Mucosa of stomach (tissue), 1 donor: ENCODE data around the gene PCDHGA4.

Source experiments
- H3K27me3 ChIP-seq: one replicate; pipeline ENCODE4 v1.7.0; 2013; ENCODE audit warnings: mild to moderate bottlenecking, low read length; ENCODE audit not compliant: control insufficient read depth, insufficient read depth
- H3K36me3 ChIP-seq: one replicate; pipeline ENCODE4 v1.7.0; 2013; ENCODE audit warnings: low read length; ENCODE audit not compliant: control insufficient read depth, insufficient read depth
- H3K4me1 ChIP-seq: one replicate; pipeline ENCODE4 v1.7.0; 2013; ENCODE audit warnings: mild to moderate bottlenecking, low read length; ENCODE audit not compliant: control insufficient read depth, insufficient read depth
- H3K4me3 ChIP-seq: one replicate; pipeline ENCODE4 v1.7.0; 2013; ENCODE audit warnings: low read length
- H3K9ac ChIP-seq: one replicate; pipeline ENCODE4 v1.7.0; 2013; ENCODE audit warnings: mild to moderate bottlenecking, low read length, moderate library complexity
- H3K9me3 ChIP-seq: one replicate; pipeline ENCODE4 v1.7.0; 2013; ENCODE audit warnings: mild to moderate bottlenecking, low read length, moderate library complexity; ENCODE audit not compliant: control insufficient read depth
- donor health status: Pancreatic carcinoma.

Gene PCDHGA4

DNA sequence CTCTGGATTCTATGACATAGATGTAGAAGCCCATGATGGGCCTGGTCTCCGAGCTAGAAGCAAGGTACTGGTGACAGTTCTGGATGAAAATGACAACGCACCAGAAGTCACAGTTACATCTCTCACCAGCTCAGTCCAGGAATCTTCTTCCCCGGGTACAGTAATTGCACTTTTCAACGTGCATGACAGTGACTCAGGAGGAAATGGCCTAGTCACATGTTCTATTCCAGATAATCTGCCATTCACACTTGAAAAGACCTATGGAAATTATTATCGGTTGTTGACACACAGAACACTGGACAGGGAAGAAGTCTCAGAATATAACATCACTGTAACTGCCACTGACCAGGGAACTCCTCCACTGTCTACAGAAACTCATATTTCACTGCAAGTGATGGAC lies 1.3 kb downstream of the PCDHGA4 start:
- Histone ChIP-seq H3K4me3 (no peak overlapping the region), H3K36me3 (no peaks in the 10 kb centered on the region), H3K27me3 (peaks cover 4% of the 10 kb centered on the region), H3K4me1 (no peaks in the 10 kb centered on the region), H3K9me3 (peaks cover 18% of the 10 kb centered on the region), H3K9ac (no peak overlapping the region)

- H3K9ac ChIP-seq: no peak overlapping the region
- H3K36me3 ChIP-seq: no peaks in the 10 kb centered on the region
- no peaks in the 10 kb centered on the region for H3K4me1 ChIP-seq
- peaks cover 18% of the 10 kb centered on the region for H3K9me3 ChIP-seq
- no peak overlapping the region for H3K4me3 ChIP-seq
- peaks cover 8% of the 10 kb centered on the region for H3K27me3 ChIP-seq
These were observed 2.1 kb downstream of the PCDHGA4 start for GRCh38 chr5:141356950-141357349.

- Histone ChIP-seq H3K27me3 (peaks cover 21% of the 10 kb centered on the region), H3K4me3 (no peak within 1 kb of the TSS), H3K9me3 (peaks cover 17% of the 10 kb centered on the region), H3K36me3 (no peaks in the 10 kb centered on the region), H3K4me1 (no peaks in the 10 kb centered on the region), H3K9ac (no peak within 1 kb of the TSS)
These were observed 5.1 kb downstream of the PCDHGA4 start, which contains the start of gene PCDHGB2 for GRCh38 chr5:141359790-141360426. PCDHGB2 (plus strand) TSS chr5:141359994; CDS start chr5:141360136, 142 bp downstream.

GRCh38 chr5:141360685-141361084 lies 5.9 kb downstream of the PCDHGA4 start:
- peaks cover 27% of the 10 kb centered on the region for H3K27me3 ChIP-seq
- H3K9me3 ChIP-seq: peaks cover 25% of the 10 kb centered on the region

DNA sequence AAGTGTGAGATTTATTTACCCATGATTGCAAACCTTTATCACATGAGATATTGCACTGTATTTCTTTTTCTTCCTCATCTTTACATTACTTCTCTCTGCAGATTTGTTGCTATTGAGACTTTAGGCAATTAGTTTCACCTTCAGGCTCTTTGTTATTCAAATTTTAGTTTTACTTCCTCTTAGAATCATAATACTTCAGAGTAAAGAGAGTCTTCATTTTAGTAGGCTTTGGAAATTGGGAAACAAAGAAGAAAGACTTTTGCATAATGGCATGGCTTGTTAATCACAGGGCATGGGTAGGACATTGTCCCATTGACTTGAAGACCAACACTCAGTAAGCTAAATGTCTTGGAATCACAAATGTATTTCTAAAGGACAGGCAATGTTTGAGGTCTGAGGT lies 7.9 kb downstream of the PCDHGA4 start:
- H3K27me3 ChIP-seq: peaks cover 36% of the 10 kb centered on the region
- no peaks in the 10 kb centered on the region for H3K4me1 ChIP-seq
- no peak overlapping the region for H3K4me3 ChIP-seq
- peaks cover 27% of the 10 kb centered on the region for H3K9me3 ChIP-seq
- no peaks in the 10 kb centered on the region for H3K36me3 ChIP-seq
- no peak overlapping the region for H3K9ac ChIP-seq

More at GRCh38 chr5:141360685-141361084, 5.9 kb downstream of the PCDHGA4 start:
- H3K9ac ChIP-seq: no peak overlapping the region
- no peak overlapping the region for H3K4me3 ChIP-seq
- H3K36me3 ChIP-seq: no peaks in the 10 kb centered on the region
- no peaks in the 10 kb centered on the region for H3K4me1 ChIP-seq

- Histone ChIP-seq H3K27me3 (peaks cover 36% of the 10 kb centered on the region), H3K9me3 (peaks cover 27% of the 10 kb centered on the region), H3K36me3 (no peaks in the 10 kb centered on the region), H3K9ac (no peak within 1 kb of the TSS), H3K4me3 (no peak within 1 kb of the TSS), H3K4me1 (no peaks in the 10 kb centered on the region)
These were observed 9.3 kb downstream of the PCDHGA4 start, which contains the start of gene PCDHGA5 for GRCh38 chr5:141363952-141364660. PCDHGA5 (plus strand) TSS chr5:141364162; CDS start chr5:141364331, 169 bp downstream.

DNA sequence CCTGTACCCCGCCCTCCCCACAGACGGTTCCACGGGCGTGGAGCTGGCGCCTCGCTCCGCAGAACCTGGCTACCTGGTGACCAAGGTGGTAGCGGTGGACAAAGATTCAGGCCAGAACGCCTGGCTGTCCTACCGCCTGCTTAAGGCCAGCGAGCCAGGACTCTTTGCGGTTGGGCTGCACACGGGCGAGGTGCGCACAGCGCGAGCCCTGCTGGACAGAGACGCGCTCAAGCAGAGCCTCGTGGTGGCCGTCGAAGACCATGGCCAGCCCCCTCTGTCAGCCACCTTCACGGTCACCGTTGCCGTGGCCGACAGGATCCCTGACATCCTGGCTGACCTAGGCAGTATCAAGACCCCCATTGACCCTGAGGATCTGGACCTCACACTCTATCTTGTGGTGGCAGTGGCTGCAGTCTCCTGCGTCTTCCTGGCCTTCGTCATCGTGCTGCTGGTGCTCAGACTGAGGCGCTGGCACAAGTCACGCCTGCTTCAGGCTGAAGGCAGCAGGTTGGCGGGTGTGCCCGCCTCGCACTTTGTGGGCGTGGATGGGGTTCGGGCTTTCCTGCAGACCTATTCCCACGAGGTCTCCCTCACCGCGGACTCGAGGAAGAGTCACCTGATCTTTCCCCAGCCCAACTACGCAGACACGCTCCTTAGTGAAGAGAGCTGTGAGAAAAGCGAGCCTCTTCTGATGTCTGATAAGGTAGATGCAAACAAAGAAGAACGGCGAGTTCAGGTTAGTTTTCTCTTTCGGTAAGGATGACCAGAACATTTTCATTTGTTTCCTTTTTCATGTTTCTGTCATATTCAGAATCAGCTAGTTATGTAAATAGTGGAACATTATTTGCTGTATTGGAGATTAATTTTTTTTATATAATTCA lies 11.4 kb downstream of the PCDHGA4 start:
- Histone ChIP-seq H3K4me3 (no peak overlapping the region), H3K4me1 (no peaks in the 10 kb centered on the region), H3K9me3 (peaks cover 26% of the 10 kb centered on the region), H3K27me3 (peaks cover 44% of the 10 kb centered on the region), H3K36me3 (no peaks in the 10 kb centered on the region), H3K9ac (no peak overlapping the region)

DNA sequence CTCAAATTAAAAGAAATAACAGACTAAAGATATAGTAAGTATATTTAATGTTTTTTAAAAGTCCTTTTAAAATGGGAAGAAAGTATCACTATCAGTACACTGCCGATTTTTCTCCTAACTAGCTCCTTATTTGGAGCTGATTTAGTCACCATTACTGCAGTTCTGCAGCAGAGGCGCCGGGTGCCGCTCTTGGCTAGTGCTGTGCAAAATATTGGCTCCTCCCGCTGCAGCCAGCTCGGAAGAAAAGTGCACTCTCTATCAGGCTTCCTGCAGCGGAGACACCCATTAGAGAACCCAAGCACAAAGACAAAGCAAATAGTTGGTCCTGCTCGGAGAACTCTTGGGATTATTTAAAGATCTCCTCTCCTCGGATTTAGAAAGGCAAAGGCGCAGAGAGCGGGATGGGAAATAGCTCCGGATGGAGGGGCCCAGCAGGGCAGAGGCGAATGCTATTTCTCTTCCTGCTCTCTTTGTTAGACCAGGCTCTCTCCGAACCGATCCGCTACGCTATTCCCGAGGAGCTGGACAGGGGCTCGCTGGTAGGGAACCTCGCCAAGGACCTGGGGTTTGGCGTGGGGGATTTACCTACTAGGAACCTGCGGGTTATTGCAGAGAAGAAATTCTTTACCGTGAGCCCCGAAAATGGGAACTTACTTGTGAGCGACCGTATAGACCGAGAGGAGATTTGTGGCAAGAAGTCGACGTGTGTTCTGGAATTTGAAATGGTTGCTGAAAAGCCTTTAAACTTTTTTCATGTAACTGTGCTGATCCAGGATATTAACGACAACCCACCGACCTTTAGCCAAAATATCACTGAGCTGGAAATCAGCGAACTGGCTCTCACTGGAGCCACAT lies 15.4 kb downstream of the PCDHGA4 start, which contains the start of gene PCDHGB3:
PCDHGB3 (plus strand) TSS at position 249 of the 855 bp plus-strand sequence; CDS start at position 402, 153 bp downstream.
- H3K9me3 ChIP-seq: peaks cover 25% of the 10 kb centered on the region
- H3K4me3 ChIP-seq: no peak within 1 kb of the TSS
- H3K36me3 ChIP-seq: no peaks in the 10 kb centered on the region
- no peak within 1 kb of the TSS for H3K9ac ChIP-seq
- H3K4me1 ChIP-seq: no peaks in the 10 kb centered on the region
- H3K27me3 ChIP-seq: peaks cover 37% of the 10 kb centered on the region

DNA sequence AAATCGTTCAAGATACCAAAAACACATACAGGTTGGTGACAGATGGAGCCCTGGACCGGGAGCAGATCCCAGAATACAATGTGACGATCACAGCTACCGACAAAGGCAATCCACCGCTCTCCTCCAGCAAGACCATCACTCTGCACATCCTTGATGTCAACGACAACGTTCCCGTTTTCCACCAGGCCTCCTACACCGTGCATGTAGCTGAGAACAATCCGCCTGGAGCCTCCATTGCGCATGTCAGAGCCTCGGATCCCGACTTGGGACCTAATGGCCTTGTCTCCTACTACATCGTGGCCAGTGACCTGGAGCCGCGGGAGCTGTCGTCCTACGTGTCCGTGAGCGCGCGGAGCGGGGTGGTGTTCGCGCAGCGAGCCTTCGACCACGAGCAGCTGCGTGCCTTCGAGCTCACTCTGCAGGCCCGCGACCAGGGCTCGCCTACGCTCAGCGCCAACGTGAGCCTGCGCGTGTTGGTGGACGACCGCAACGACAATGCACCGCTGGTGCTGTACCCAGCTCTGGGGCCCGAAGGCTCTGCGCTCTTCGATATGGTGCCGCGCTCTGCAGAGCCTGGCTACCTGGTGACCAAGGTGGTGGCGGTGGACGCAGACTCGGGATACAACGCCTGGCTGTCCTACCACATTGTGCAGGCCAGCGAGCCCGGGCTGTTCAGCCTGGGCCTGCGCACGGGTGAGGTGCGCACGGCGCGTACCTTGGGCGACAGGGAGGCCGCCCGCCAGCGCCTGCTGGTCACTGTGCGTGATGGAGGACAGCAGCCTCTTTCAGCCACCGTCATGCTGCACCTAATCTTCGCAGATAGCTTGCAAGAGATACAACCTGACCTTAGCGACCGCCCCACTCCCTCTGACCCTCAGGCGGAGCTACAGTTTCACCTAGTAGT lies 17.0 kb downstream of the PCDHGA4 start:
- peaks cover 18% of the 10 kb centered on the region for H3K9me3 ChIP-seq

GRCh38 chr5:141373673-141374317 lies 19.0 kb downstream of the PCDHGA4 start, which contains the start of gene PCDHGA6:
PCDHGA6 (plus strand) TSS chr5:141373891; CDS start chr5:141374084, 193 bp downstream.
- no peaks in the 10 kb centered on the region for H3K36me3 ChIP-seq
- H3K4me3 ChIP-seq: no peak within 1 kb of the TSS
- H3K27me3 ChIP-seq: peaks cover 24% of the 10 kb centered on the region
- H3K9me3 ChIP-seq: peaks cover 18% of the 10 kb centered on the region
- H3K4me1 ChIP-seq: no peaks in the 10 kb centered on the region
- H3K9ac ChIP-seq: no peak within 1 kb of the TSS

More for the DNA sequence above, 17.0 kb downstream of the PCDHGA4 start:
- Histone ChIP-seq H3K9ac (no peak overlapping the region), H3K36me3 (no peaks in the 10 kb centered on the region), H3K4me1 (no peaks in the 10 kb centered on the region), H3K4me3 (no peak overlapping the region), H3K27me3 (peaks cover 24% of the 10 kb centered on the region)
